ENCODE data around the gene GPR160.

The GPR160 gene

DNA sequence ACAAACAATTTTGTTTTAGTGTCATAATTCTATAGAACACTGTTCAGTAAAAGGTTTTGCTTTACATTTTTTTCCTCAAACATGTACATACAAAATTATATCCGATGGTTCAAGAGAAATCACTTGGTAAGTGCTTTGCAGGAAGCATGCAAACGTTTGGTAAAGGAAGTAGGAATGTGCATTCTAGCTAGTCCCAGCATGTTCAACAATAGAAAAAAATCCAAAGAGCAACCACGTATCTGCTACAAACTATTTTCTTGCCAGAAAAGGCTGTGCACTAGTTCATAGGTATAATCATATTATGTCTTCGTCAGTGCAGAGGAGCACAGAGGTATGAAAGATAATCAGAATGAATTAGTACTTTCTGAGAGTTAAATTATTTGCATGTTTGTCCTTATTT lies 58.0 kb downstream of the GPR160 start:
- TF ChIP-seq, protein P1, sequence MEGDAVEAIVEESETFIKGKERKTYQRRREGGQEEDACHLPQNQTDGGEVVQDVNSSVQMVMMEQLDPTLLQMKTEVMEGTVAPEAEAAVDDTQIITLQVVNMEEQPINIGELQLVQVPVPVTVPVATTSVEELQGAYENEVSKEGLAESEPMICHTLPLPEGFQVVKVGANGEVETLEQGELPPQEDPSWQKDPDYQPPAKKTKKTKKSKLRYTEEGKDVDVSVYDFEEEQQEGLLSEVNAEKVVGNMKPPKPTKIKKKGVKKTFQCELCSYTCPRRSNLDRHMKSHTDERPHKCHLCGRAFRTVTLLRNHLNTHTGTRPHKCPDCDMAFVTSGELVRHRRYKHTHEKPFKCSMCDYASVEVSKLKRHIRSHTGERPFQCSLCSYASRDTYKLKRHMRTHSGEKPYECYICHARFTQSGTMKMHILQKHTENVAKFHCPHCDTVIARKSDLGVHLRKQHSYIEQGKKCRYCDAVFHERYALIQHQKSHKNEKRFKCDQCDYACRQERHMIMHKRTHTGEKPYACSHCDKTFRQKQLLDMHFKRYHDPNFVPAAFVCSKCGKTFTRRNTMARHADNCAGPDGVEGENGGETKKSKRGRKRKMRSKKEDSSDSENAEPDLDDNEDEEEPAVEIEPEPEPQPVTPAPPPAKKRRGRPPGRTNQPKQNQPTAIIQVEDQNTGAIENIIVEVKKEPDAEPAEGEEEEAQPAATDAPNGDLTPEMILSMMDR (IDR thresholded peaks at IDR 0.05; ENCODE audit: extremely low read depth, insufficient read depth, missing control alignments), result no peak
- no peak for DNase-seq (ENCODE audit: low spot score)
- in situ Hi-C loops (cut with MboI; ENCODE audit: low pct_unique_long_range_greater_than_20kb, low sequenced_read_pairs, unreplicated experiment), result no loop called here

DNA sequence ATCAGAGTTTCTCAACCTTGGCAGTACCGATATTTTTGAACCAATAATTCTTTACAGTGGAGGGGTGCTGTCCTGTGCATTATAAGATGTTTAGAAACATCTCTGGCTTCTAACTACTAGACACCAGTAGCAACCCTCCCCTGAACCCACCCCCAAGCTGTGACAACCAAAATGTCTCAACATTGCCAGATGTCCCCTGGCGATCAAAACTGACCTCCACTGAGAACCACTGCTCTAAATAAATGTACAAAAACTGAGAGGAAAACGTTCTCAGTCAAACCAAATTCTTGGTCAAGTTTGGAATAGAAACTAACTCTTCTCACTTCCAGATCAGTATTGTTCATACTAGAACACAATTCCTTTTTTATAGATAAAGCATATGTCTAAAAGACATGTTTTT lies 58.5 kb downstream of the GPR160 start:
- TF ChIP-seq, protein P1 (IDR thresholded peaks at IDR 0.05; ENCODE audit: extremely low read depth, insufficient read depth, missing control alignments), result peak; percentile 4
- no peak for DNase-seq (ENCODE audit: low spot score)
- in situ Hi-C loops (cut with MboI; ENCODE audit: low pct_unique_long_range_greater_than_20kb, low sequenced_read_pairs, unreplicated experiment), result no loop called here

DNA sequence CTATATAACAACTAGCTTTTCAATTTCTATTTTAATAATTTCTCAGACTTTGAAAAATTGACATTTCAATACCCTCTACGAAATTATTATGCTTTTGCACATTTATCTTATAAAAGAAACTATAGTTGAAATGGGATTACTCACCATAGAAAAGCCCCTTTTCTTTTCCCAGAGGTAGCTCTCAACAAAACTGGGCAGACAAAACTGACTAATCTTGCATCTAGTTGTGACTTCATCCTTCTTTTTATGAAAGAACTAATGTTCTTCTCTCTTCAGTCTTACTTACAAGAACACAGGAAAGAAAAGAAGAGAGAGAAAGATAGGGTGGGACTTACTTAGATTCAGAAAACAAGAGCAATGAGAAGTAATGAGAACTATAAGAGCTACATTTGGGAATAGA lies 61.0 kb downstream of the GPR160 start:
- TF ChIP-seq, protein P1 (IDR thresholded peaks at IDR 0.05; ENCODE audit: extremely low read depth, insufficient read depth, missing control alignments), result no peak
- no peak for DNase-seq (ENCODE audit: low spot score)
- in situ Hi-C loops (cut with MboI; ENCODE audit: low pct_unique_long_range_greater_than_20kb, low sequenced_read_pairs, unreplicated experiment), result no loop called here

DNA sequence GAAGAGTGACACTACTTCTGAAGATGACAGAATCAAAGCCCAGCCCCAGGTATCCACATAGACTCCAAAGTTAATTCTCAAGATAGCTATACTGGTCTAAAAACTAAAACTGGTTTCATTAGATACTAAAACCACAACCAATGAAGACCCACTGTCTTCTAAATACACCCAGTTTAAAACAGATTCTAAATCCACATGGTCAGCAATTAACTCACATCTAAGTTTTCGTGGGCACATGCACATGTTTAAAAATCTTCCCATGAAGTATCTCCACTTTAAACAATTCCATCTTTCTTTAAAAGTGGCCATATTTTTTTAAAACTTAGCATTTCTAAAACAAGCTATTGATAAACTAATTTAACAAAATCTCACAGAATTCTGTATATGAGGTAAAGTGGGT lies 63.1 kb downstream of the GPR160 start:
- in situ Hi-C loops (cut with MboI; ENCODE audit: low pct_unique_long_range_greater_than_20kb, low sequenced_read_pairs, unreplicated experiment), result no loop called here
- TF ChIP-seq, protein P1 (IDR thresholded peaks at IDR 0.05; ENCODE audit: extremely low read depth, insufficient read depth, missing control alignments), result no peak
- no peak for DNase-seq (ENCODE audit: low spot score)

DNA sequence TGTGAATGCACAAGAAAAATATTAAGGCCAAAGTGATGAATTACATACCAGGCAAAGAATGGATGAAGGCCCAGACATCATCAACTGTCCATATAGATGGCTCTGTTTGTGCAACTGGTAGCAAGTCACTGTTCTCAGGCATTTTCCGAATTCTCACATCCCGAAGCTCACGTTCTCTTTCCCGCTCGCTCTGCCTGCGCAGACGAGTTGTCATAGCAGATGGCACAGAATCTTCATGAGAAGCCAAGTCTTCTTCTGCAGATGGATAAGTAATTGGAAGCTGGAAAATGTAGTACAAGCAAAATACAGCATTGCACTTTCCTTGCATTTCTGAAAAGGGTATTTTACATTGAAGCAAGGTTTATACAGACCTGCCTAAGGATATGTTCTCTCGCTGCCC lies 64.6 kb downstream of the GPR160 start:
- TF ChIP-seq, protein P1 (IDR thresholded peaks at IDR 0.05; ENCODE audit: extremely low read depth, insufficient read depth, missing control alignments), result no peak
- in situ Hi-C loops (cut with MboI; ENCODE audit: low pct_unique_long_range_greater_than_20kb, low sequenced_read_pairs, unreplicated experiment), result no loop called here
- no peak for DNase-seq (ENCODE audit: low spot score)

DNA sequence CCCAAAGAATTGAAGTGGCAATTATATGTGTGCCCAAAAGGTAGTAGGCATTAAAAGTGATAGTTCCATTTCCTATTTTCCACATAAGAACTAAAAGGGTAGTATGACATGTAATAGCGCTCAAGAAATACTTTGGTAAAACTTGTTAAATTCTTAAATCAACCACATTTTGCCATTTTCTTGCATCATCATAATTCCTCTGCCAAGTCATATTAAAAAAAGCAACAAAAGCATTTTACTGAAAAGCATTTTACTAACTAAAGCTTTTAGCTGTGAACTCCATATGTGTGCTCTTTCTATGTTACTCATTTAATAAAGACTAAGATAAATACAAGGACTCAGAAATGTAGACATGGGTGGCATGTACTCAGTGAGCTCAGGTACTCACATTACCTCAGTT lies 70.1 kb downstream of the GPR160 start:
- in situ Hi-C loops (cut with MboI; ENCODE audit: low pct_unique_long_range_greater_than_20kb, low sequenced_read_pairs, unreplicated experiment), result no loop called here
- no peak for DNase-seq (ENCODE audit: low spot score)
- TF ChIP-seq, protein P1 (IDR thresholded peaks at IDR 0.05; ENCODE audit: extremely low read depth, insufficient read depth, missing control alignments), result no peak

DNA sequence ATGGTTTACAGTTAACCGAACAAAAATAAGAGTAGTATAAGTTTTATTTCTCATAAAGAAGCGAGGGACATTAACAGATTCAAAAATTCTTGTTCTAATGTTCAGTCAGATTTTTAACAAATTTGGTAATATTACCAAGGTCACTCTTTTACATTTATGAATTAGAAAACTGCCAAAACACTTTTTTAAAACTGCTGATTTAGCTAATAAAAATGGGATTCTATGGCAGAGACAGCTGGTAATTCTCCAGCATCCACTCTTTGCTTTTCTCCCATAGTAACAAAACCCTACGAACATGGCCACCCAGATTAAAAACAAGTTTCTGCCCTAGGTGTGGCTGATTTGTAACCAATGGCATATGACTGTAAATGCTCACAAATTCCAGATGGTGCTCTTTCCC lies 71.2 kb downstream of the GPR160 start:
- TF ChIP-seq, protein P1 (IDR thresholded peaks at IDR 0.05; ENCODE audit: extremely low read depth, insufficient read depth, missing control alignments), result no peak
- in situ Hi-C loops (cut with MboI; ENCODE audit: low pct_unique_long_range_greater_than_20kb, low sequenced_read_pairs, unreplicated experiment), result no loop called here
- DNase-seq (ENCODE audit: low spot score), result no peak
